KMS-11 (cell line): ENCODE measurements around the gene CHAT.

ENCODE experiments used
- H2AFZ ChIP-seq: fragments of 200-600 bp; sonication (generic); 2 replicates; pipeline ENCODE4 v1.6.1; 2016; ENCODE audit warnings: antibody characterized with exemption, mixed run types, low read depth
- H3K27ac ChIP-seq: fragments of 200-600 bp; sonication (generic); 2 replicates; pipeline ENCODE4 v1.6.1; 2016; ENCODE audit warnings: mild to moderate bottlenecking, mixed run types
- H3K27me3 ChIP-seq: fragments of 200-600 bp; sonication (generic); 2 replicates; pipeline ENCODE4 v1.6.1; 2017; ENCODE audit warnings: mild to moderate bottlenecking, low read depth, mixed run types, moderate library complexity; ENCODE audit not compliant: insufficient read depth
- H3K36me3 ChIP-seq: fragments of 200-600 bp; sonication (generic); 2 replicates; pipeline ENCODE4 v1.6.1; 2017; ENCODE audit warnings: mild to moderate bottlenecking, mixed run types; ENCODE audit not compliant: insufficient read depth
- H3K4me1 ChIP-seq: fragments of 200-600 bp; sonication (generic); 2 replicates; pipeline ENCODE4 v1.6.1; 2016; ENCODE audit warnings: mild to moderate bottlenecking, low read depth, mixed run types; ENCODE audit not compliant: poor library complexity, severe bottlenecking
- H3K4me2 ChIP-seq: fragments of 200-600 bp; sonication (generic); 2 replicates; pipeline ENCODE4 v1.7.0; 2016; ENCODE audit warnings: mild to moderate bottlenecking, mixed run types
- H3K4me3 ChIP-seq: fragments of 200-600 bp; sonication (generic); IDR thresholded peaks from 2 replicates; pipeline ENCODE4 v1.6.1; 2017; ENCODE audit warnings: low read depth, low read length, mixed read lengths; ENCODE audit not compliant: insufficient read depth
- H3K79me2 ChIP-seq: fragments of 200-600 bp; sonication (generic); 2 replicates; pipeline ENCODE4 v1.6.1; 2016; ENCODE audit warnings: low read depth, mixed run types; ENCODE audit not compliant: insufficient read depth
- H3K9ac ChIP-seq: fragments of 200-600 bp; sonication (generic); 2 replicates; pipeline ENCODE4 v1.6.1; 2016; ENCODE audit warnings: mild to moderate bottlenecking, mixed run types
- H4K20me1 ChIP-seq: fragments of 200-600 bp; sonication (generic); 2 replicates; pipeline ENCODE4 v1.6.1; 2016; ENCODE audit warnings: mild to moderate bottlenecking, mixed run types; ENCODE audit not compliant: insufficient read depth
- CTCF ChIP-seq: fragments of 200-600 bp; sonication (generic); conservative IDR thresholded peaks from 2 replicates; pipeline ENCODE4 v1.6.1; 2017; ENCODE audit warnings: low read depth, mild to moderate bottlenecking, antibody characterized with exemption, low read length, moderate library complexity, mixed read lengths

CHAT gene

GRCh38 chr10:49698679-49699078 lies 84.8 kb downstream of the CHAT start:
- no peak overlapping the region for H3K27ac ChIP-seq
- no peaks in the 10 kb centered on the region for H3K36me3 ChIP-seq
- no peak overlapping the region for H3K9ac ChIP-seq
- H3K27me3 ChIP-seq, result no peaks in the 10 kb centered on the region
- no peak overlapping the region for H3K4me2 ChIP-seq
- H4K20me1 ChIP-seq, result no peaks in the 10 kb centered on the region
- no peak overlapping the region for H2AFZ ChIP-seq
- no peak overlapping the region for H3K4me3 ChIP-seq
- no peaks in the 10 kb centered on the region for H3K4me1 ChIP-seq
- TF ChIP-seq CTCF, result no peak
- no peaks in the 10 kb centered on the region for H3K79me2 ChIP-seq

GRCh38 chr10:49700211-49700610 lies 86.4 kb downstream of the CHAT start:
- Histone ChIP-seq H3K4me2 (no peak overlapping the region), H3K9ac (no peak overlapping the region), H2AFZ (no peak overlapping the region), H3K27ac (no peak overlapping the region), H3K4me1 (no peaks in the 10 kb centered on the region), H3K36me3 (no peaks in the 10 kb centered on the region), H3K27me3 (no peaks in the 10 kb centered on the region), H4K20me1 (no peaks in the 10 kb centered on the region), H3K79me2 (no peaks in the 10 kb centered on the region), H3K4me3 (no peak overlapping the region)
- no peak for TF ChIP-seq CTCF

- Histone ChIP-seq H3K4me1 (no peaks in the 10 kb centered on the region), H2AFZ (no peak overlapping the region), H3K27me3 (no peaks in the 10 kb centered on the region), H3K27ac (no peak overlapping the region), H3K4me2 (no peak overlapping the region), H3K79me2 (no peaks in the 10 kb centered on the region), H4K20me1 (no peaks in the 10 kb centered on the region), H3K4me3 (no peak overlapping the region), H3K9ac (no peak overlapping the region), H3K36me3 (no peaks in the 10 kb centered on the region)
- TF ChIP-seq CTCF, result no peak
Measured at GRCh38 chr10:49700997-49701396, 87.2 kb downstream of the CHAT start.

- Histone ChIP-seq H3K9ac (no peak overlapping the region), H3K27me3 (no peaks in the 10 kb centered on the region), H3K27ac (no peak overlapping the region), H3K4me2 (no peak overlapping the region), H3K4me1 (no peaks in the 10 kb centered on the region), H2AFZ (no peak overlapping the region), H3K36me3 (no peaks in the 10 kb centered on the region), H4K20me1 (no peaks in the 10 kb centered on the region), H3K79me2 (no peaks in the 10 kb centered on the region), H3K4me3 (no peak overlapping the region)
- no peak for TF ChIP-seq CTCF
Measured at GRCh38 chr10:49707585-49707984, 93.7 kb downstream of the CHAT start.

GRCh38 chr10:49709934-49710333 lies 96.1 kb downstream of the CHAT start:
- no peak overlapping the region for H3K4me3 ChIP-seq
- TF ChIP-seq CTCF, result no peak
- no peaks in the 10 kb centered on the region for H3K4me1 ChIP-seq
- no peaks in the 10 kb centered on the region for H4K20me1 ChIP-seq
- H2AFZ ChIP-seq, result no peak overlapping the region
- H3K79me2 ChIP-seq, result no peaks in the 10 kb centered on the region
- H3K27me3 ChIP-seq, result no peaks in the 10 kb centered on the region
- H3K4me2 ChIP-seq, result no peak overlapping the region
- no peak overlapping the region for H3K27ac ChIP-seq
- no peak overlapping the region for H3K9ac ChIP-seq
- no peaks in the 10 kb centered on the region for H3K36me3 ChIP-seq
